K562 (cell line): ENCODE measurements around the gene TECPR1. TPM values are rescaled to one million over a fixed set of nuclear protein-coding genes. Genes with fewer than 3 reads are reported as not detected.
A peak's percentile ranks its signal among the peaks of the same experiment; 100 is the strongest.

Experiments used
- KLF16 ChIP-seq: IDR thresholded peaks from 2 replicates; pipeline ENCODE4 v1.6.1; 2016; ENCODE audit warnings: antibody characterized with exemption
- L3MBTL2 ChIP-seq: fragments of 450-650 bp; IDR thresholded peaks from 2 replicates; pipeline ENCODE4 v1.6.1; 2016; ENCODE audit warnings: mild to moderate bottlenecking, moderate library complexity
- NRF1 ChIP-seq, 2 experiments: fragments of 450-650 bp; IDR thresholded peaks in 1 of 2; conservative IDR thresholded peaks in 1 of 2; 2 replicates each; pipeline ENCODE4 v1.6.1; 2014; ENCODE audit warnings: mild to moderate bottlenecking in 2 of 2
- PML ChIP-seq: IDR thresholded peaks from 2 replicates; pipeline ENCODE4 v1.6.1; 2012; ENCODE audit warnings: low read length, inconsistent platforms
- POLR2A ChIP-seq: fragments of 450-650 bp; conservative IDR thresholded peaks from 2 replicates; pipeline ENCODE4 v1.6.1; 2016
- RBFOX2 ChIP-seq: fragments of 200-400 bp; formaldehyde crosslinking; IDR thresholded peaks from 2 replicates; pipeline ENCODE4 v1.6.1; 2017; ENCODE audit warnings: low read depth, mild to moderate bottlenecking, low read length, moderate library complexity
- SMARCA4 ChIP-seq: fragments of 450-650 bp; IDR thresholded peaks from 2 replicates; pipeline ENCODE4 v1.6.1; 2016
- TEAD4 ChIP-seq, 2 experiments: sonication (generic) in 1 of 2; formaldehyde crosslinking in 1 of 2; IDR thresholded peaks; 2 replicates each; pipeline versions ENCODE4 v1.6.1 to v1.8.0; 2012 to 2022; ENCODE audit warnings: borderline replicate concordance in 1 of 2, inconsistent platforms in 1 of 2, low read length in 1 of 2, mild to moderate bottlenecking in 1 of 2, missing genetic modification reagents in 1 of 2
- ZKSCAN3 ChIP-seq: fragments of 250-450 bp; sonication (Bioruptor Pico); IDR thresholded peaks from 2 replicates; pipeline ENCODE4 v1.4.0; 2020
- ZNF311 ChIP-seq: fragments of 250-450 bp; sonication (Bioruptor Pico); IDR thresholded peaks from 2 replicates; pipeline ENCODE4 v1.4.0; 2020; ENCODE audit warnings: mild to moderate bottlenecking, moderate library complexity
- ZZZ3 ChIP-seq: fragments of 450-650 bp; IDR thresholded peaks from 2 replicates; pipeline ENCODE4 v1.6.1; 2016; ENCODE audit warnings: antibody characterized with exemption, mild to moderate bottlenecking, moderate library complexity
- polyA plus RNA-seq, 8 experiments: library from polyadenylated mRNA; depleted of rRNA in 4 of 8; stranded (reverse) in 5 of 8; unstranded in 3 of 8; fragments of >200 nt; fragmentation: Nextera tagmentation in 2 of 8; fragmentation: Illumina TruSeq in 1 of 8; extraction: Ambion mirVana in 2 of 8; extraction: Trizol in 1 of 8; gene quantifications; 2 replicates each; pipeline versions ENCODE4 v1.2.1 to v1.2.3, GENCODE V29; 2011 to 2014; ENCODE audit warnings: inconsistent platforms in 1 of 8, missing spikeins in 1 of 8
- total RNA-seq, 7 experiments: library from RNA; depleted of rRNA in 6 of 7; stranded (reverse); fragments of >200 nt in 6 of 7; fragmentation: Illumina TruSeq in 2 of 7; extraction: Trizol in 2 of 7; gene quantifications; 2 replicates each; pipeline versions ENCODE4 v1.2.1 to v1.2.3, GENCODE V29; 2011 to 2021; ENCODE audit warnings: low replicate concordance in 1 of 7
- TF ChIP-seq, protein P1 (sequence below): sonication (generic); formaldehyde crosslinking; IDR thresholded peaks from 2 replicates; pipeline ENCODE4 v1.8.0; 2022; ENCODE audit warnings: missing genetic modification reagents, mild to moderate bottlenecking, moderate library complexity, borderline replicate concordance
- TF ChIP-seq, protein P2 (sequence below): IDR thresholded peaks from 2 replicates; pipeline ENCODE4 v1.6.1; 2016; ENCODE audit warnings: missing genetic modification characterization, missing compliant biosample characterization
- TF ChIP-seq, protein P3 (sequence below): fragments of 450-650 bp; formaldehyde crosslinking; IDR thresholded peaks from 2 replicates; pipeline ENCODE4 v1.4.0; 2020; ENCODE audit warnings: mild to moderate bottlenecking, mixed read lengths
- TF ChIP-seq, protein P4 (sequence below): fragments of 450-650 bp; IDR thresholded peaks from 2 replicates; pipeline ENCODE4 v1.6.1; 2018; ENCODE audit not compliant: partially characterized antibody
- TF ChIP-seq, protein P5 (sequence below): fragments of 150-350 bp; conservative IDR thresholded peaks from 2 replicates; pipeline ENCODE4 v1.6.1; 2014; ENCODE audit warnings: low read length

Gene TECPR1
- total and polyA plus RNA-seq, 9 of the 15 experiments (the other 6 are each of a cell fraction or from before 2014, with no cell fraction given) = 0.17 to 15.0 (median 2.2) TPM

DNA sequence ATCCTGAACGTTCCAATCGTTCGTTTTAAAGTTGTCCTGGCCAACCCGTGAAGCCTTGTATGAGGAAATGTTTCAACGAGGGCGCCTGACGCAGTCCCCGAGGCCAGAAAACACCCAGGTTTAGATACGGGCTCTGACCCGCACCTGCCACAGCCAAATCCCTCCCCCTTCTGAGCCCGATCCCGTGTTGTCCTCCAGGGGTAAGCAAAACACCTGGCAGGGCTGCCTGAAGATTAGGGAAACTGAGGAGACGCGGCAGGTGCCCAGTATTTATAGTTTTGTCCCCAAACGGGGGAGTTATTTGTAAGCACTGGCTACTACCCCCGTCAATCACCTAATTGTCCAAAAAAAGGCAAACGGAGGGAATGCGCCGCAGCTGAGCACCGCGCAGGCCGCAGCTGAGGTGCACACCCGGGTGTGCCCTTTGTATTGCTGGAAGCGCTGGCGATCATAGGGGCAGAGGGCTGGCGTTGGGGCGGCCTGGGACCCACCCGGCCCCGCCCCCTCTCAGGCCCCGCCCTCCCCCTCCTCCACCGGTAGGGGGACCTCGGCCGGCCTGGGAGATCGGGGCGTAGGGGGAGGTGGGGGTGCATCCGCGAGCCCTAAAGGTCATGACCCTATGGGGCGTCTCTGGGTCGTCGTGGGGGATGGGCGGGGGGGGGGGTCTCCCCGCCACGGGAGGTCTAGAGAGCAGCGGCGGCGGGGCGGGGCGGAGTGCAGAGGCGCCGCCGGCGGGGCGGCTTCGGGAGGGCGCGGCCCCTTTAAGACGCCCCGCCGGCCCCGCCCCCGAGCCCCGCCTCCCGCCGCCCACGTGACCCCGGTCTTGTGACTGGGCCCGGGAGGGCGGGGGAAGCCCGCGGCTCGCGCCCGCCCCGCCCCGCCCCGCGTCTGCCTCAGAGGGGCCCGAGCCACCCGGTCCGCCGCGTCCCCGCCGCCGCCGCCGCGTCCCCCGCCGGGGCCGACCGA is 29.0 kb upstream of the TECPR1 start, which contains the start of gene BRI3 (continued):
- peak; percentile 37; a peak in 2 of 4 replicates for TF ChIP-seq NRF1 (conservative IDR thresholded peaks at IDR 0.05 in 1 of 2, IDR thresholded peaks at IDR 0.05 in 1 of 2)
- TF ChIP-seq KLF16 = no peak
- TF ChIP-seq, protein P1, sequence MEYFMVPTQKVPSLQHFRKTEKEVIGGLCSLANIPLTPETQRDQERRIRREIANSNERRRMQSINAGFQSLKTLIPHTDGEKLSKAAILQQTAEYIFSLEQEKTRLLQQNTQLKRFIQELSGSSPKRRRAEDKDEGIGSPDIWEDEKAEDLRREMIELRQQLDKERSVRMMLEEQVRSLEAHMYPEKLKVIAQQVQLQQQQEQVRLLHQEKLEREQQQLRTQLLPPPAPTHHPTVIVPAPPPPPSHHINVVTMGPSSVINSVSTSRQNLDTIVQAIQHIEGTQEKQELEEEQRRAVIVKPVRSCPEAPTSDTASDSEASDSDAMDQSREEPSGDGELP (CRISPR knock-in tag) = peak; percentile 35; the same call in 1 of the 2 replicates
- TF ChIP-seq POLR2A = 0 out of 2 replicates have a peak, but pooled peaks have one; percentile 46
- peak; percentile 43; the same call in 1 of the 2 replicates for TF ChIP-seq RBFOX2
- no peak for TF ChIP-seq PML
- no peak for TF ChIP-seq ZZZ3
- peak; percentile 36; the same call in 1 of the 2 replicates for TF ChIP-seq L3MBTL2
- no peak for TF ChIP-seq SMARCA4
- TF ChIP-seq, protein P2, sequence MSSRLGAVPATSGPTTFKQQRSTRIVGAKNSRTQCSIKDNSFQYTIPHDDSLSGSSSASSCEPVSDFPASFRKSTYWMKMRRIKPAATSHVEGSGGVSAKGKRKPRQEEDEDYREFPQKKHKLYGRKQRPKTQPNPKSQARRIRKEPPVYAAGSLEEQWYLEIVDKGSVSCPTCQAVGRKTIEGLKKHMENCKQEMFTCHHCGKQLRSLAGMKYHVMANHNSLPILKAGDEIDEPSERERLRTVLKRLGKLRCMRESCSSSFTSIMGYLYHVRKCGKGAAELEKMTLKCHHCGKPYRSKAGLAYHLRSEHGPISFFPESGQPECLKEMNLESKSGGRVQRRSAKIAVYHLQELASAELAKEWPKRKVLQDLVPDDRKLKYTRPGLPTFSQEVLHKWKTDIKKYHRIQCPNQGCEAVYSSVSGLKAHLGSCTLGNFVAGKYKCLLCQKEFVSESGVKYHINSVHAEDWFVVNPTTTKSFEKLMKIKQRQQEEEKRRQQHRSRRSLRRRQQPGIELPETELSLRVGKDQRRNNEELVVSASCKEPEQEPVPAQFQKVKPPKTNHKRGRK (tag) = no peak
- TF ChIP-seq, protein P3, sequence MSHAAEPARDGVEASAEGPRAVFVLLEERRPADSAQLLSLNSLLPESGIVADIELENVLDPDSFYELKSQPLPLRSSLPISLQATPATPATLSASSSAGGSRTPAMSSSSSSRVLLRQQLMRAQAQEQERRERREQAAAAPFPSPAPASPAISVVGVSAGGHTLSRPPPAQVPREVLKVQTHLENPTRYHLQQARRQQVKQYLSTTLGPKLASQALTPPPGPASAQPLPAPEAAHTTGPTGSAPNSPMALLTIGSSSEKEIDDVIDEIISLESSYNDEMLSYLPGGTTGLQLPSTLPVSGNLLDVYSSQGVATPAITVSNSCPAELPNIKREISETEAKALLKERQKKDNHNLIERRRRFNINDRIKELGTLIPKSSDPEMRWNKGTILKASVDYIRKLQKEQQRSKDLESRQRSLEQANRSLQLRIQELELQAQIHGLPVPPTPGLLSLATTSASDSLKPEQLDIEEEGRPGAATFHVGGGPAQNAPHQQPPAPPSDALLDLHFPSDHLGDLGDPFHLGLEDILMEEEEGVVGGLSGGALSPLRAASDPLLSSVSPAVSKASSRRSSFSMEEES (CRISPR knock-in tag) = peak; percentile 19; the same call in 1 of the 2 replicates
- TF ChIP-seq ZKSCAN3 (CRISPR knock-in tag) = no peak
- TF ChIP-seq, protein P4, sequence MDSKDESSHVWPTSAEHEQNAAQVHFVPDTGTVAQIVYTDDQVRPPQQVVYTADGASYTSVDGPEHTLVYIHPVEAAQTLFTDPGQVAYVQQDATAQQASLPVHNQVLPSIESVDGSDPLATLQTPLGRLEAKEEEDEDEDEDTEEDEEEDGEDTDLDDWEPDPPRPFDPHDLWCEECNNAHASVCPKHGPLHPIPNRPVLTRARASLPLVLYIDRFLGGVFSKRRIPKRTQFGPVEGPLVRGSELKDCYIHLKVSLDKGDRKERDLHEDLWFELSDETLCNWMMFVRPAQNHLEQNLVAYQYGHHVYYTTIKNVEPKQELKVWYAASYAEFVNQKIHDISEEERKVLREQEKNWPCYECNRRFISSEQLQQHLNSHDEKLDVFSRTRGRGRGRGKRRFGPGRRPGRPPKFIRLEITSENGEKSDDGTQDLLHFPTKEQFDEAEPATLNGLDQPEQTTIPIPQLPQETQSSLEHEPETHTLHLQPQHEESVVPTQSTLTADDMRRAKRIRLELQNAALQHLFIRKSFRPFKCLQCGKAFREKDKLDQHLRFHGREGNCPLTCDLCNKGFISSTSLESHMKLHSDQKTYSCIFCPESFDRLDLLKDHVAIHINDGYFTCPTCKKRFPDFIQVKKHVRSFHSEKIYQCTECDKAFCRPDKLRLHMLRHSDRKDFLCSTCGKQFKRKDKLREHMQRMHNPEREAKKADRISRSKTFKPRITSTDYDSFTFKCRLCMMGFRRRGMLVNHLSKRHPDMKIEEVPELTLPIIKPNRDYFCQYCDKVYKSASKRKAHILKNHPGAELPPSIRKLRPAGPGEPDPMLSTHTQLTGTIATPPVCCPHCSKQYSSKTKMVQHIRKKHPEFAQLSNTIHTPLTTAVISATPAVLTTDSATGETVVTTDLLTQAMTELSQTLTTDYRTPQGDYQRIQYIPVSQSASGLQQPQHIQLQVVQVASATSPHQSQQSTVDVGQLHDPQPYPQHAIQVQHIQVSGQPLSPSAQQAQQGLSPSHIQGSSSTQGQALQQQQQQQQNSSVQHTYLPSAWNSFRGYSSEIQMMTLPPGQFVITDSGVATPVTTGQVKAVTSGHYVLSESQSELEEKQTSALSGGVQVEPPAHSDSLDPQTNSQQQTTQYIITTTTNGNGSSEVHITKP = no peak
- no peak for TF ChIP-seq ZNF311 (CRISPR knock-in tag)
- TF ChIP-seq TEAD4 (IDR thresholded peaks at IDR 0.05; ENCODE audit: low read length) = no peak
- no peak for TF ChIP-seq TEAD4 (CRISPR knock-in tag; IDR thresholded peaks at IDR 0.05; ENCODE audit: borderline replicate concordance)
- TF ChIP-seq, protein P5, sequence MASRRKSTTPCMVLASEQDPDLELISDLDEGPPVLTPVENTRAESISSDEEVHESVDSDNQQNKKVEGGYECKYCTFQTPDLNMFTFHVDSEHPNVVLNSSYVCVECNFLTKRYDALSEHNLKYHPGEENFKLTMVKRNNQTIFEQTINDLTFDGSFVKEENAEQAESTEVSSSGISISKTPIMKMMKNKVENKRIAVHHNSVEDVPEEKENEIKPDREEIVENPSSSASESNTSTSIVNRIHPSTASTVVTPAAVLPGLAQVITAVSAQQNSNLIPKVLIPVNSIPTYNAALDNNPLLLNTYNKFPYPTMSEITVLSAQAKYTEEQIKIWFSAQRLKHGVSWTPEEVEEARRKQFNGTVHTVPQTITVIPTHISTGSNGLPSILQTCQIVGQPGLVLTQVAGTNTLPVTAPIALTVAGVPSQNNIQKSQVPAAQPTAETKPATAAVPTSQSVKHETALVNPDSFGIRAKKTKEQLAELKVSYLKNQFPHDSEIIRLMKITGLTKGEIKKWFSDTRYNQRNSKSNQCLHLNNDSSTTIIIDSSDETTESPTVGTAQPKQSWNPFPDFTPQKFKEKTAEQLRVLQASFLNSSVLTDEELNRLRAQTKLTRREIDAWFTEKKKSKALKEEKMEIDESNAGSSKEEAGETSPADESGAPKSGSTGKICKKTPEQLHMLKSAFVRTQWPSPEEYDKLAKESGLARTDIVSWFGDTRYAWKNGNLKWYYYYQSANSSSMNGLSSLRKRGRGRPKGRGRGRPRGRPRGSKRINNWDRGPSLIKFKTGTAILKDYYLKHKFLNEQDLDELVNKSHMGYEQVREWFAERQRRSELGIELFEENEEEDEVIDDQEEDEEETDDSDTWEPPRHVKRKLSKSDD = no peak
